Ureter (tissue), 1 donor: ENCODE results near the gene OLFML2A. TPM values are rescaled to one million over a fixed set of nuclear protein-coding genes. Genes with fewer than 3 reads are reported as not detected.

Experiments
- DNase-seq: peaks from one replicate; pipeline ENCODE4 v3.0.0-alpha.2; 2020; ENCODE audit warnings: low spot score
- total RNA-seq: library from RNA; stranded (reverse); gene quantifications from one replicate; pipeline ENCODE4 v1.2.4, GENCODE V29; 2023
- donor health status: DM: yes; HTN: yes; CAD: no.

Gene OLFML2A
- total RNA-seq, 1 donor from 2014 or later: 13.1 TPM

DNA sequence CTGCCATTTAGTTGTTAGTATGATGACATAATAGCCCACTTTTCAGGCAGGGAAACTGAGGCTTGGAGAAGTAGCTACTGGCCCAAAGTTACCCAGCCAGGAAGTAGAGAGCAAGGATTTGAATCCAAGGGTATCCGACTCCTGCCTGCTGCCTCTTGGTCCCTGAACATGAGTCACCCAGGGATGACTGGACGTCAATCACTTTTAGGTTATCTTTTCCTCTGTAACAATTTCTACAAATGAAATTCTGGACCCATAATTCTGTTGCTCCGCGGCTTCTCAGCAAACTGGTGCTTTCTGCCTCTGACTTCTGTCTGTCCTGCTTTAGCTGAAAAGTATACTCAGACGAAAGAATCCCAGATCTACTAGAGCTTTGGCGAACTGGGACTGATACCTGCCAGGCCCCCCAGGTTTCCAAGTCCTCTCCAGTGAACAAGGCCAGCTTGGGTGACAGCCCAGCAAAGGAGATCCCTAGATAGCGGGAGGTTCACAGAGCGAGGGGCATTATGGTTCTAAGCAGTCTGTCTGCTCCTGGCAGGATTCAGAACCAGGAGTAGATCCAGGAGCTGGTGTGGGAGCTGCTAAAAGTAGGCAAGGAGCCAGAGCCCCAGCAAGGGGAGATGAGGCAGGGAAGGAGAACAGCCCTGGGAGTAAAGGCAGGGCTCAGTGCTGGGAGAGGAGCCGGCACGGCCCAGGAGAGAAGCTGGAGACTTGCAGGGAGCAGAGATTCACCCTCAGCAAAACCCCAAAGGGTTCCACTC is 20.6 kb downstream of the OLFML2A start:
- DNase-seq: no peak

DNA sequence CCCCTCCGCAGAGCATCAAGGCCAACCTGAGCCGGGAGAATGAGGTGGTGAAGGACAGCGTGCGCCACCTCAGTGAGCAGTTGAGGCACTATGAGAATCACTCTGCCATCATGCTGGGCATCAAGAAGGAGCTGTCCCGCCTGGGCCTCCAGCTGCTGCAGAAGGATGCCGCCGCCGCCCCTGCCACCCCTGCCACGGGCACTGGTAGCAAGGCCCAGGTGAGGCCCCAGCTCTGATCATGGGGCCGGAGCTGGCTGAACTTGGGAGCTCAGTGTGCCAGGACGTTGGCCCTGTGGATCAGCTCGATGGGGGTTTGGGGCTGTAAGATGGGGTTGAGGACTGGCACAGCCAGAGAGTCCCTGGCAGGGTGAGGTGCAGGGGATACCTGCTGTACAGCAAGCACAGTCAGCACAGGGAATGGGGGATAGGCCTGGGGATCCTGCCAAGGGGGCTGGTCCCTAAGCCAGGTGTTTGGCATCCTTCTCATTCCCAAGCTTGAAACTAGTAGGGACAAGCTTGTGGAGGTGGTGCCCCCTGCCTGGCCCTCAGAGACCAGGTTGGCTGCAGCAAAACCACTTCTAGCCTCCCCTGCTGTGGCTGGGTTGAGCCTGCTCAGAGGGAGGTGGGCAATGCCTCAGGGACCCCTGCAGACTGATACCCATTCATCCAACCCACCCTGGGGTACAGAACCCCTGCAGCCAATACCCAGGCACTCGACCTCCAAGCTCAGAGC is 22.5 kb downstream of the OLFML2A start:
- DNase-seq: no peak

DNA sequence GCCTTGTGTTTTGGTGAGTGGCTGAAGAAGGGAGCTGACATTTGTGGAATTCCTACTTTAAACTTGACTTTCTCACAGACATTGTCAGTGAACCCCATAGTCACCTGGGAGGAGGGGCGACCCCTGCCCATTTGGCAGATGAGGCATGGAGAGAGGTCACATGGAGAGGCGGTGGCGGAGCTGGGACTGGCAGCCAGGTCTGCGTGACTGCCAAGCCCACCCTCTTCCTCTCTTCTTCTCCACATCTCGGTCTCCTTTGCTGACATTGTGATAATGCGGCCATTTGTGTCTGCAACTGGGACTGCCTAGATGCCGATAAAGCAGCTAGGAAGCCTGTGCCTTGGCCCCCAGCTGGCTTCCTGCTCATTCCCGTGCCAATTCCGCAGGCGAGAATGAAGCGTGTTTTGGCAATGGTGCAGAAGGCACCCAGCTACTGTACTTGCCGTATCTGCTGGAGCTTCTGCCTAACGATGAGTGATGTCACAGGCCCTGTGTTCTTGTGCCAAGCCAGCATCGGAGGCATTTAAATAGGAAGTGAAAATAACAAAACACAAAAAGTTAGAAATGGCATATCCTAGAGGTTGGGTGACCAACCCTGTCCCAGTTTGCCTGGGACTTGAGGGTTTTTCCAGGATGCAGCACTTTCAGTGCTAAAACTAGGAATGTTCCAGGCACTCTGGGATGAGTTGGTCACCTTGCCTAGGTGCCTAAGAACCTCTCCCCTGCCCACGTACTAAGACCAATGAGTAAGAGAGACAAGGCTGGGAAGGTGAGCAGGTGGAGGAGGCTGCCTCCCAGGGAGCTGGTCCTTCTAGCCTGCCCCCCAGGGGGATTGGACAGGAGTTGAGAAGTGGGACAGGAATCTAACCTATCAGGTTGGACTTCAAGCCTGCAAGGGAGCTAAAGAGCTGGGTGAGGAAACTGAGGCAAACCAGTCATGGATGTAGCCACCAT is 23.6 kb downstream of the OLFML2A start:
- DNase-seq: no peak

DNA sequence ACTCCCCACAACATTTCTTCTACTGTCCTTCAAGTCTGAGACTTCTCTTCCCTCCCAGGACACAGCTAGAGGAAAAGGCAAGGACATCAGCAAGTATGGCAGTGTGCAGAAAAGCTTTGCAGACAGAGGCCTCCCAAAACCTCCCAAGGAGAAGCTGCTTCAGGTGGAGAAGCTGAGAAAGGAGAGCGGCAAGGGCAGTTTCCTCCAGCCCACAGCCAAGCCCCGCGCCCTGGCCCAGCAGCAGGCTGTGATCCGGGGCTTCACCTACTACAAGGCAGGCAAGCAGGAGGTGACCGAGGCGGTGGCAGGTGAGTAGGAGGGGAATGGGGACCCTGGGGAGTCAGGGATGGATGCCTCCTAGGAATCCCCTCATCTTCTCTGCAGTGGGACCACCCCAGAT is 24.4 kb downstream of the OLFML2A start:
- no peak for DNase-seq

- no peak for DNase-seq
Observed at GRCh38 chr9:124802426-124802825, 25.5 kb downstream of the OLFML2A start.

DNA sequence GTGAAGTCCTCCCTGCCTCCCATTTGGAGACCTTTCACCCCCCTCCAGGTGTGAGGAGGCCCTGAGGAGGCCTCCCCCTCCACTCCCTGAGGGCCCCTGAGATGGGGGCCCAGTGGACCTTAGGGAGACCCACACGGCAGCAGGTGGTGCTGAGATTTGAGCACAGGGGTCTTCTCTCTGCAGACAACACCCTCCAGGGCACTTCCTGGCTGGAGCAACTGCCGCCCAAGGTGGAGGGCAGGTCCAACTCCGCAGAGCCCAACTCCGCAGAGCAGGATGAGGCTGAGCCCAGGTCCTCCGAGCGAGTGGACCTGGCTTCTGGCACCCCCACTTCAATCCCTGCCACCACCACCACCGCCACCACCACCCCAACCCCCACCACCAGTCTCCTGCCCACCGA is 27.0 kb downstream of the OLFML2A start:
- no peak for DNase-seq

GRCh38 chr9:124805186-124805585 is 28.3 kb downstream of the OLFML2A start:
- no peak for DNase-seq

GRCh38 chr9:124808246-124808956 is 31.5 kb downstream of the OLFML2A start:
- DNase-seq: no peak

GRCh38 chr9:124809211-124809610 is 32.3 kb downstream of the OLFML2A start:
- DNase-seq: no peak

GRCh38 chr9:124809741-124810500 is 33.0 kb downstream of the OLFML2A start:
- no peak for DNase-seq

GRCh38 chr9:124810663-124811355 is 33.9 kb downstream of the OLFML2A start:
- DNase-seq: peak; percentile 66

- no peak for DNase-seq
Observed at GRCh38 chr9:124812441-124812876, 35.5 kb downstream of the OLFML2A start.

DNA sequence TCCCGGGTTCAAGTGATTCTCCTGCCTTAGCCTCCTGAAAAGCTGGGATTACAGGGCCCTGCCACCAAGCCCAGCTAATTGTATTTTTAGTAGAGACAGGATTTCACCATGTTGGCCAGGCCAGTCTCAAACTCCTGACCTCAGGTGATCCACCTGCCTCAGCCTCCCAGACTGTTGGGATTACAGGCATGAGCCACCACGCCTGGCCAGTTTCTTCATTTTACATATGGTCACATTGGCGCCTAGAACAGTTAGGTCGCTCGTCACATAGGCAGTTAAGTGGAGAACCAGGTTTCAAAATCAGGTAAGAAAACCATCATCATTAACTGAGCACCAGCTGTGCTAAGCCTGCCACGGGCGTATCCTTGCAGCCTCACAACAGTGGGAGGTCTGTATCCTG is 36.1 kb downstream of the OLFML2A start:
- no peak for DNase-seq

DNA sequence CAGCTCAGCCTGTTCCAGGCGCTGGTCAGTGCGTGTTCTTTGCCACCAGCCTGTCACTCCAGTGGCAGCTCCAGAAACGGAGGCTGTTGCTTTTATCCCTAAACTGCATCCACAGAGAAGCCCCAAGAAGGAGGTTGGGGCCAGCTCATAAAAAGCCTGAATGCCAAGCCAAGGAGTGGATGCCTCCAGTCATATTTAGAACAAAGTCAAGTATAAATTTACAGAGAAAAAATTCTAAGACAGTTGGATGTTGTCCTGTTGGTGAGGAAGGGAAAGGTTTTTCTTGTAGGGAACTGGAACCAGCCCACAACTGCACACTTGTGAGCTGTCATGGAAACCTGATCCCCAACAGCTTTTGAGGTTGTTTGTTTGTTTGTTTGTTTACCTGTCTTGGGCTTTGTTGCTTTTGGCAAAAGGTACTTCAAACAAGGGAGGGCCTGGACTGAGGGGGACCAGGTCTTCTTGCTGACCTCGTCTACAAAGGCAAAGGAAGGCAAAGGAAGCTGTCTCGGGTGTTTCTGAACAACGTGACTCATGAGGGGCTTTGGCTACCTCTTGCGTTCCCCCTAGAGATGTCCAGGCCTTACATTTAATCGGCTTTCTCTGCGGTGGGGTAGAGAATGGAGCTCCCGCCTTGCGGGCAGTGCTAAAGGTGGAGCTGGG is 36.7 kb downstream of the OLFML2A start:
- DNase-seq: no peak

DNA sequence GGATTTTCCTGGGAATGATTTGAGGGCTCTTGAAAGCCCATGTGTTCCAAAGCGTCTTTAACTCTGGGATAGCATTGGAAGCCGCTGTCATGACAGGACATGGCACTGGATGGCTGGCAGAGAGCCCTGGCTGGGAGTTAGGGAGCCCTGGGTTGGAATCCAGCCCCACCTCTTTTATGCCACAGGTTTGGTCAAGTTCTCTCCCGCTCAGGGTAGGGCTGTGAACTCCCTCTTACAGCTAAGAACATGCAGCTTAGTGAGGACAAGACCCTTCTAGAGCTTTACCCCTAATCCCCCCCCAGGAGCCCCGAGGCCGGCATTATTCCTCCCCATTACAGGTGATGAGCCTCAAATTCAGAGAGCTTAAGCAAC is 37.2 kb downstream of the OLFML2A start:
- DNase-seq: no peak

DNA sequence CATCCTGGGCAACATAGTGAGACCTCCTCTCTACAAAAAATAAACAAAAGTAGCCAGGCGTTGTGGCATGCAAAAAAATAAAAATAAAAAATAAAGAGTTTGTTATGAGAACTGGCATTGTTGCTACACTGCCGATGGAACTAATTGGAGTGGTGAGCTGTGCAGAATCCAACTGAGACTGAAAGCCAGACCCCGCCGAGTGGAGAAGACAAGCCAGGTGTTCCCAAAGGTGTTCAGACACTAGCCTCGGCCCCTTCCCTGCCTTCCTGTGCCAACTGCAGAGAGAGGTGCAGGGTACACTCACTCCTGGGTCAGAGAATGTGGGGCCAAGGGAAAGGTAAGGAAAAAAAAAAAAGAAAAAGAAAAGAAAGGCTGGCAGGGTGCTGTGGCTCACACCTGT is 38.7 kb downstream of the OLFML2A start:
- no peak for DNase-seq

DNA sequence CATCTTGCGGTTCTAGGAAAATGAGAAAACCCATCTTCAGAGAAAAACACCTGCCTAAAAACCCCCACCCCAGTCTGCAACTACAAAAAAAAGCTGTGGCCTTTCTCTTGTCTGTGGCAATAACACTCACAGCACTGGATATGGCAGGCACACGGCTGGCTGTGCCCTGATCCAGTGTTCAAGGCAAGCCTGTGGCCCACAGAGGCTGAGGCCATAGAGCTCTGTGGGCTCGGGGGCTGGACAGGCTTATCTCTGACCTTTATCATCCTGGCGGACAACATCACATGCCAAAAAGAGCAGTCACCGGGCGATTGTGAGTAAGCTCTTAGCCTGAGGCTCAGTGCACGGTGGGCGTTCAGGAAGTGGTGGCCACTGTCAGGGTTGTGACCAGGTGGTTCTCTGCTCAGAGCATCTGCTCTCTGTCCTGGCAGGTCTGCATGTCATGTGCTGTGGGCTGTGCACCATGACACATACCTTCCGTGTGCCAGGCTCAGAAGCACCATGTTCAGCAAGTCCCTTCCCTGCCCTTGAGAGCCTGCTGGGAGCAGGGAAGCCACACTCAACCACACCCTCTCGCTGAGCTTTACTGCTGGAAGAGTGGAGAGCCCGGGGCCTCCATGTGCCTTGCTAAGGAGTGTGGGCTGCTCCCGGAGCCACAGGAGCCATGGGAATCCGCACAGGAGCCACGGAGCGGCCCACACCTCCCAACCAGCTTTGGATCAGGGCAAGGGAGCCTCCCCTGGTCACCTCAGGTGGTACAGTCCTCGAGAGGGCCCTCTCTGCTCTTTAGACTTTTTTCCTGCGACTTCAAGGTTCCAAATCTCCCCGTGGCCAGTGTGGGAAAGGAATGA is 41.7 kb downstream of the OLFML2A start:
- peak; percentile 70 for DNase-seq
